Measurements from ENCODE around the gene IGSF21.

- TF ChIP-seq POLR2A (IDR thresholded peaks at IDR 0.05; ENCODE audit: low read length) (no peak), GATA1 (IDR thresholded peaks at IDR 0.05; ENCODE audit: low read depth, low read length) (no peak)
Observed at GRCh38 chr1:18200918-18201317, 93.3 kb downstream of the IGSF21 start.
